Neuron (in vitro differentiated cells): ENCODE results near the gene PDLIM4.

Experiments used
- H2AFZ ChIP-seq: one replicate; pipeline ENCODE4 v1.6.1; 2013; ENCODE audit warnings: low read depth, mild to moderate bottlenecking, inconsistent platforms, low read length, moderate library complexity
- H3K27me3 ChIP-seq: one replicate; pipeline ENCODE4 v1.6.1; 2013; ENCODE audit warnings: low read length; ENCODE audit not compliant: insufficient read depth
- H3K36me3 ChIP-seq: one replicate; pipeline ENCODE4 v1.6.1; 2013; ENCODE audit warnings: low read length; ENCODE audit not compliant: insufficient read depth
- H3K4me1 ChIP-seq: one replicate; pipeline ENCODE4 v1.6.1; 2013; ENCODE audit warnings: low read length; ENCODE audit not compliant: insufficient read depth
- H3K4me3 ChIP-seq: 2 replicates; pipeline ENCODE4 v1.5.1; 2013; ENCODE audit warnings: mild to moderate bottlenecking, low read length, moderate library complexity
- H3K9me3 ChIP-seq: one replicate; pipeline ENCODE4 v1.6.1; 2013; ENCODE audit warnings: low read length

The PDLIM4 gene

DNA sequence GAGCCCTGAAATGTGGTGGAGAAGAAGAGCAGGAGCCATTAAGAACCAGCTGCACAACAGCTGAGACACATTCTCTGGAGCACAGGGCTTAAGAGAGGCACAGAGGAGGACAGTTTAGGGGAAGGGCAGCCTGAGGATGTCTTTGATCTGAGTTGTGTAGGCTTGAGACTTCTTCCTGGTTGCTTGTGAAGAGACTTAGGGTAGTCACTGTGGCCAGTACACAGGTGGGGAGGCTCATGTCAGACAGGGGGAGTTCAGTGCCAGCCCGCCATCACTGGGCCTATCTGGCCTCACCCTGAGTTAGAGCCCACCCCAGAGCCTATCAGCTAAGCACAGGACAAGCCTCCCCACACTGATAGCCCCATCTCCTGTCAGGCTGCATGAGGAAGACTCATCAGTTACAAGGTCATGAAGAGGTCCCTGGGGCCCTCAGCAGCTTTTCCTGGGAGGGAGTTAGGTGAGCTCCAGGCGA is 56.5 kb downstream of the PDLIM4 start:
- H2AFZ ChIP-seq = no peak overlapping the region
- no peaks in the 10 kb centered on the region for H3K9me3 ChIP-seq
- H3K27me3 ChIP-seq = no peaks in the 10 kb centered on the region
- no peaks in the 10 kb centered on the region for H3K36me3 ChIP-seq
- H3K4me1 ChIP-seq = peaks cover 6% of the 10 kb centered on the region
- no peak overlapping the region for H3K4me3 ChIP-seq

DNA sequence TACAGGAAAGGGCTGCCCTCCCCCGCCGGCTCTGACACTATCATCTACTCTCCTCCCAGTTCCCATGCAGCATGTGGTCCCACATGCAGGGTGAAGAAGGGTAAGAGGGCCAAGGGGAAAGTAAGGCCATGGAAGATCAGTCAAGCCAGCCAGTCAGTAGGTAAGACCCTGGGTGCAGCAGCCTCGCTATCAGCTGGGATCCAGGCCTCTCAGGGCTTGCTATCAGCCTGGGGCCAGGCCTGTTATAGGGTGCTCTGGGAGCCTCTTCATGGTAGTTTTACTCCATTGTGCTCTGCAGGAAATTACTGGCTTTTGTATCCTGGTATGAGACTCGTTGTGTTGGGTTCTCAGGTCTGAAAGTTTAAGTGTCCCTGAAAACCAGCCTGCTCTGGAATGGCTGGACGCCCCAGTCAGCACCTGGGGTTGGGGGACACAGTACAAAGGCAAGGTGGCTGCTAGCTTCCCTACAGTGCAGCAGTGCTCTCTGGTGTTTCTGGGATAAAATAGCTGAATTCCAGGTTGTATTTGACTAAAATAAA is 58.1 kb downstream of the PDLIM4 start:
- H3K36me3 ChIP-seq = no peaks in the 10 kb centered on the region
- H3K4me1 ChIP-seq = peaks cover 2% of the 10 kb centered on the region
- no peak overlapping the region for H2AFZ ChIP-seq
- H3K27me3 ChIP-seq = no peaks in the 10 kb centered on the region
- H3K9me3 ChIP-seq = no peaks in the 10 kb centered on the region
- H3K4me3 ChIP-seq = no peak overlapping the region

DNA sequence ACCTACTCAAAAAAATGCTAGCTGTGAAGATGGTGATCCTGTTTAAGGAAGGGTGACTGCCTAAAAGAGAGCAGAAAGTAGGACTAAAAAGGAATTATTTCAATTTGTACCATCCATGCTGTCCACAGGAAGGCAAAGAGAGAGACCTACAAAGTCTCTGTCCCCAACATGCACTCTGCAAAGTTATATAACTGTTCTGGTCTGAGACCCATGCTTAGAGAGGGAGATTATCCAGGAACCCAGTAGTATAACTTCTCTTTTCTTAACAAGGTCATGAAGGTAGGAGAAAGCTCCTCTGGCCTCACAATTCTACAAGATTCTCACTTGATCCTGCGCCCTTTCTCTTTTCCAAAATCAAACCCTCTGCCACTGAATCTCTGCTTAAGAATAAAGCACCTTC is 62.5 kb downstream of the PDLIM4 start:
- no peak overlapping the region for H2AFZ ChIP-seq

DNA sequence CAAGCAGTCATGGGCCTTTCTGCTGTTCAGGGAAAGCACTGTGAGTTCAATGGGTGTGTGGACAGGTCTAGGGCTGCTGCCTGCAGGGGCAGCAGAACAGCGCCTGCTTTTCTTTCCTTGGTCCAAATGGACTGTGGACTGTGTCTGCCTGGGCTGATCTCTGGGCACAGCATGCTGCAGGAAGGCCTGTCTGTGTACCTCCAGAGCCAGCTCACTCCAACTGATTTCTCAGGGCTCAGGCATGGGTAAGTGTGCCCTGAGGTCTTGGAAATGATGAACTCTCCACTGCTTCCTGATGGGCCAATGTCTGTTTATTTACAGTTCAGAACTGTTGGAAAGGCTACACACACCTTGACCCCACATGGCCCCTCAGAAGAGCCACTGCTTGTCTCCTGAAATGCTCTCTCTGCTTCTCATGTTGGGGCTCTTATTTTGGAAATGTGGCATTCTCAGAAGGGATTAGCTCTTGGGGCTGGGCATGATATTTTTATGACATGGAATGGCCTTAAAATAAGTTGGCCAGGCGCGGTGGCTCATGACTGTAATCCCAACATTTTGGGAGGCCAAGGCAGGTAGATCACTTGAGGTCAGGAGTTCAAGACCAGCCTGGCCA is 63.7 kb downstream of the PDLIM4 start:
- Histone ChIP-seq H3K36me3 (no peaks in the 10 kb centered on the region), H3K27me3 (no peaks in the 10 kb centered on the region), H3K4me1 (peaks cover 20% of the 10 kb centered on the region), H3K4me3 (no peak overlapping the region), H2AFZ (no peak overlapping the region), H3K9me3 (no peaks in the 10 kb centered on the region)

More for the DNA sequence above, 62.5 kb downstream of the PDLIM4 start:
- H3K4me3 ChIP-seq = no peak overlapping the region
- no peaks in the 10 kb centered on the region for H3K36me3 ChIP-seq
- peaks cover 14% of the 10 kb centered on the region for H3K4me1 ChIP-seq
- H3K9me3 ChIP-seq = no peaks in the 10 kb centered on the region
- H3K27me3 ChIP-seq = no peaks in the 10 kb centered on the region

DNA sequence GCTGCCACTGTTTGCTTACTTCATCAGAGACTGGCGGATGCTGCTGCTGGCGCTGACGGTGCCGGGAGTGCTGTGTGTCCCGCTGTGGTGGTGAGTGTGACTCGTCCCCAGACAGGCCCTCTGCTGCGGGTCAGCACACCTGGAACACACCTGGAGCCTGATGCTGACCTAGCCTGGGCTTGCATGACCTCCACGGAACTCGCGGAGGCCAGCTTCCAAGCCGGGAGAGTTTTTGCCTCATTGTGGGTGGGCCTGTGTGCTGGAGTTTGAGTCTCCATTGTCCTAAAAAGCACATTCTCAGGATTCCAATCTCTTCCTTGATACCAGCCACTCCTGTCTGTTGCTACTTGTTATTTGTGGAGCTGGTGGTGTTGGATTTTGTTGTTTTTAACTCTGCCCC is 64.8 kb downstream of the PDLIM4 start:
- no peaks in the 10 kb centered on the region for H3K36me3 ChIP-seq
- no peak overlapping the region for H2AFZ ChIP-seq
- no peaks in the 10 kb centered on the region for H3K9me3 ChIP-seq
- peaks cover 20% of the 10 kb centered on the region for H3K4me1 ChIP-seq
- no peak overlapping the region for H3K4me3 ChIP-seq
- no peaks in the 10 kb centered on the region for H3K27me3 ChIP-seq
